A549 (cell line): Measurements from ENCODE around the gene CCDC185. TPM values are rescaled to one million over a fixed set of nuclear protein-coding genes. Genes with fewer than 3 reads are reported as not detected.

Source experiments
- ATAC-seq, 2 experiments: fragments of 200-7000 bp in 1 of 2; fragments of >200 bp in 1 of 2; cut with Nextera tagmentation in 1 of 2; cut with Tn5 transposase in 1 of 2; 3 replicates each; pipeline versions ENCODE4 v1.8.0 to v1.9.1; 2018 to 2020; ENCODE audit warnings: mild to moderate bottlenecking in 1 of 2, moderate library complexity in 1 of 2
- CTCF ChIA-PET: fragments of 300-600 bp; sonication (Branson Sonifier 250); formaldehyde crosslinking; extraction: SDS; loops from one replicate; lab custom pipeline; 2021; ENCODE audit warnings: antibody characterized with exemption, inconsistent platforms; lab: Yijun Ruan, JAX
- POLR2A ChIA-PET: fragments of 350-600 bp; formaldehyde crosslinking; extraction: SDS; loops from one replicate; lab custom pipeline; 2021; ENCODE audit warnings: antibody characterized with exemption, inconsistent platforms; lab: Yijun Ruan, JAX
- DNase-seq, 2 experiments: peaks; one replicate each; pipeline versions ENCODE4 v3.0.0 to v3.0.0-alpha.2; 2011 to 2016; ENCODE audit warnings: low read depth in 1 of 2, low spot score in 1 of 2
- FAIRE-seq: peaks from 2 replicates; lab custom pipeline; 2011; peaks lifted over from hg19 to GRCh38; lab: Jason Lieb, UNC
- H3K27ac ChIP-seq, 2 experiments: fragments of >200 bp; sonication (Bioruptor Twin); formaldehyde crosslinking; 3 replicates each; pipeline ENCODE4 v1.5.1; 2016 to 2017
- H3K4me1 ChIP-seq: fragments of >200 bp; sonication (Bioruptor Twin); formaldehyde crosslinking; 3 replicates; pipeline ENCODE4 v1.6.1; 2016
- H3K4me2 ChIP-seq: fragments of >200 bp; sonication (Bioruptor Twin); formaldehyde crosslinking; 3 replicates; pipeline ENCODE4 v1.6.1; 2016
- H3K4me3 ChIP-seq: fragments of >200 bp; sonication (Bioruptor Twin); formaldehyde crosslinking; 3 replicates; pipeline ENCODE4 v1.5.1; 2016
- H3K9me3 ChIP-seq: fragments of >200 bp; sonication (Bioruptor Twin); formaldehyde crosslinking; 3 replicates; pipeline ENCODE4 v1.6.1; 2016
- ATOH8 ChIP-seq: fragments of 250-450 bp; sonication (Bioruptor Pico); IDR thresholded peaks from 2 replicates; pipeline ENCODE4 v1.5.0; 2020; ENCODE audit warnings: low read depth, mild to moderate bottlenecking, moderate library complexity
- CBX8 ChIP-seq: fragments of 200-600 bp; sonication (generic); IDR thresholded peaks from 2 replicates; pipeline ENCODE4 v1.6.1; 2016
- CEBPB ChIP-seq, 2 experiments: fragments of >200 bp in 1 of 2; sonication (Bioruptor Twin) in 1 of 2; formaldehyde crosslinking in 1 of 2; IDR thresholded peaks; 2 replicates each; pipeline ENCODE4 v1.6.1; 2012 to 2016
- CHD2 ChIP-seq: fragments of 150-350 bp; IDR thresholded peaks from 2 replicates; pipeline ENCODE4 v1.6.1; 2014; ENCODE audit warnings: low read length; ENCODE audit not compliant: partially characterized antibody
- FOSB ChIP-seq: fragments of 250-450 bp; sonication (Bioruptor Pico); IDR thresholded peaks from 2 replicates; pipeline ENCODE4 v1.5.0; 2020; ENCODE audit warnings: mild to moderate bottlenecking, moderate library complexity
- FOSL2 ChIP-seq, 2 experiments: fragments of 450-650 bp in 1 of 2; fragments of >200 bp in 1 of 2; sonication (Bioruptor Twin) in 1 of 2; formaldehyde crosslinking; IDR thresholded peaks; 2 replicates each; pipeline versions ENCODE4 v1.5.0 to v1.6.1; 2016 to 2020; ENCODE audit warnings: mild to moderate bottlenecking in 1 of 2, moderate library complexity in 1 of 2
- HDAC2 ChIP-seq: fragments of 200-600 bp; sonication (generic); IDR thresholded peaks from 2 replicates; pipeline ENCODE4 v1.6.1; 2016
- HES2 ChIP-seq: fragments of >200 bp; sonication (Bioruptor Twin); formaldehyde crosslinking; IDR thresholded peaks from 2 replicates; pipeline ENCODE4 v1.6.1; 2016
- HMGXB4 ChIP-seq: fragments of 250-450 bp; sonication (Bioruptor Pico); IDR thresholded peaks from 2 replicates; pipeline ENCODE4 v1.5.0; 2021; ENCODE audit warnings: mild to moderate bottlenecking, moderate library complexity, borderline replicate concordance
- JUN ChIP-seq, 2 experiments: fragments of >200 bp; sonication (Bioruptor Twin); formaldehyde crosslinking; IDR thresholded peaks; 2 replicates in 1 of 2; 3 replicates in 1 of 2; pipeline ENCODE4 v1.6.1; 2016 to 2017
- KDM1A ChIP-seq: fragments of 200-600 bp; sonication (generic); IDR thresholded peaks from 2 replicates; pipeline ENCODE4 v1.6.1; 2016; ENCODE audit warnings: low read depth, mild to moderate bottlenecking
- KDM5A ChIP-seq: fragments of 200-600 bp; sonication (generic); IDR thresholded peaks from 2 replicates; pipeline ENCODE4 v1.6.1; 2016; ENCODE audit warnings: antibody characterized with exemption, mild to moderate bottlenecking
- MAFK ChIP-seq: fragments of 450-650 bp; IDR thresholded peaks from 2 replicates; pipeline ENCODE4 v1.6.1; 2014; ENCODE audit not compliant: partially characterized antibody
- NFE2L2 ChIP-seq: fragments of 150-350 bp; conservative IDR thresholded peaks from 2 replicates; pipeline ENCODE4 v1.6.1; 2014; ENCODE audit warnings: low read length
- NPAS2 ChIP-seq: fragments of 250-450 bp; sonication (Bioruptor Pico); IDR thresholded peaks from 2 replicates; pipeline ENCODE4 v1.8.0; 2022; ENCODE audit warnings: mild to moderate bottlenecking, moderate library complexity, borderline replicate concordance
- POLR2A ChIP-seq: IDR thresholded peaks from 2 replicates; pipeline ENCODE4 v1.6.1; 2012; ENCODE audit warnings: mild to moderate bottlenecking, low read length
- RCOR1 ChIP-seq: fragments of 150-350 bp; IDR thresholded peaks from 2 replicates; pipeline ENCODE4 v1.6.1; 2014; ENCODE audit warnings: antibody characterized with exemption, low read length, low read depth
- RFX5 ChIP-seq: fragments of 450-650 bp; IDR thresholded peaks from 2 replicates; pipeline ENCODE4 v1.7.1; 2014; ENCODE audit warnings: antibody characterized with exemption, mild to moderate bottlenecking, moderate library complexity
- RNF2 ChIP-seq: fragments of 200-600 bp; sonication (generic); IDR thresholded peaks from 2 replicates; pipeline ENCODE4 v1.6.1; 2016; ENCODE audit warnings: low read depth, mild to moderate bottlenecking, antibody characterized with exemption, moderate library complexity, borderline replicate concordance
- SREBF2 ChIP-seq: fragments of 450-650 bp; IDR thresholded peaks from 2 replicates; pipeline ENCODE4 v1.6.1; 2014; ENCODE audit warnings: mild to moderate bottlenecking, moderate library complexity
- ZFP36 ChIP-seq: fragments of 450-650 bp; IDR thresholded peaks from 2 replicates; pipeline ENCODE4 v1.6.1; 2014; ENCODE audit warnings: borderline replicate concordance; ENCODE audit not compliant: partially characterized antibody
- ZNF302 ChIP-seq: fragments of 250-450 bp; sonication (Bioruptor Pico); IDR thresholded peaks from 2 replicates; pipeline ENCODE4 v1.9.0; 2021; ENCODE audit warnings: inconsistent platforms, mild to moderate bottlenecking, moderate library complexity
- WGBS: methylation state at CpG from one replicate; pipeline ENCODE4 v1.1.6; 2017; ENCODE audit errors: missing lambda C conversion rate; 5-methylcytosine and 5-hydroxymethylcytosine counted together
- polyA plus RNA-seq, 4 experiments: library from polyadenylated mRNA; depleted of rRNA in 3 of 4; stranded (reverse); fragments of >200 nt; fragmentation: RNase III in 1 of 4; extraction: RNeasy Plus Mini Kit Qiagen cat#74134 plus additional on column Dnase treatment in 1 of 4; gene quantifications; 2 replicates in 3 of 4; 3 replicates in 1 of 4; pipeline ENCODE4 v1.2.3, GENCODE V29; 2011 to 2017
- TF ChIP-seq, protein P1 (sequence below): IDR thresholded peaks from 2 replicates; pipeline ENCODE4 v1.6.1; 2012

CCDC185 gene
- polyA plus RNA-seq, 2 of the 4 experiments (the other 2 are of a cell fraction) = 0.04 TPM; not detected in 1

GRCh38 chr1:223421676-223422075 lies 28.5 kb downstream of the CCDC185 start:
- no peak for FAIRE-seq

GRCh38 chr1:223422911-223423310 lies 29.7 kb downstream of the CCDC185 start:
- DNase-seq = no peak
- Histone ChIP-seq H3K4me3 (no peak overlapping the region), H3K4me1 (0 out of 3 replicates have a peak, but pooled peaks cover 1% of the 10 kb centered on the region), H3K9me3 (no peaks in the 10 kb centered on the region), H3K4me2 (no peak overlapping the region), H3K27ac (no peak overlapping the region)
- WGBS = 7% methylated on average over 1 of the region's 1 CpG
- no peak for FAIRE-seq
- ChIA-PET POLR2A (no interaction called here), CTCF (interaction anchor here (1.2 kb wide), 1 partner anchor 14 kb away, joined by 3 read pairs; no protein-coding TSS in a partner anchor)
- TF ChIP-seq HES2 (no peak), HDAC2 (no peak), KDM1A (no peak), CHD2 (no peak), NFE2L2 (no peak), RFX5 (no peak), ZNF302 (CRISPR knock-in tag) (no peak), ATOH8 (CRISPR knock-in tag) (no peak), MAFK (no peak), KDM5A (no peak), NPAS2 (no peak), SREBF2 (no peak), FOSB (CRISPR knock-in tag) (no peak), CBX8 (no peak), JUN (IDR thresholded peaks at IDR 0.05) (no peak), FOSL2 (IDR thresholded peaks at IDR 0.05) (no peak), FOSL2 (CRISPR knock-in tag; IDR thresholded peaks at IDR 0.05) (no peak), RNF2 (no peak), CEBPB (IDR thresholded peaks at IDR 0.05) (no peak), ZFP36 (no peak)
- TF ChIP-seq, protein P1, sequence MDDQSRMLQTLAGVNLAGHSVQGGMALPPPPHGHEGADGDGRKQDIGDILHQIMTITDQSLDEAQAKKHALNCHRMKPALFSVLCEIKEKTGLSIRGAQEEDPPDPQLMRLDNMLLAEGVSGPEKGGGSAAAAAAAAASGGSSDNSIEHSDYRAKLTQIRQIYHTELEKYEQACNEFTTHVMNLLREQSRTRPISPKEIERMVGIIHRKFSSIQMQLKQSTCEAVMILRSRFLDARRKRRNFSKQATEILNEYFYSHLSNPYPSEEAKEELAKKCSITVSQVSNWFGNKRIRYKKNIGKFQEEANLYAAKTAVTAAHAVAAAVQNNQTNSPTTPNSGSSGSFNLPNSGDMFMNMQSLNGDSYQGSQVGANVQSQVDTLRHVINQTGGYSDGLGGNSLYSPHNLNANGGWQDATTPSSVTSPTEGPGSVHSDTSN = no peak
- ATAC-seq = no peak

More at GRCh38 chr1:223421676-223422075, 28.5 kb downstream of the CCDC185 start:
- H3K27ac ChIP-seq = no peak overlapping the region
- ChIA-PET CTCF (no interaction called here), POLR2A (no interaction called here)
- H3K9me3 ChIP-seq = no peaks in the 10 kb centered on the region
- ATAC-seq (no peak), DNase-seq (no peak)
- TF ChIP-seq MAFK (peak; percentile 34), ATOH8 (CRISPR knock-in tag) (no peak)
- no peak overlapping the region for H3K4me2 ChIP-seq
- H3K4me3 ChIP-seq = no peak overlapping the region
- H3K4me1 ChIP-seq = peaks cover 10% of the 10 kb centered on the region
- 21% methylated on average over 2 of the region's 2 CpGs for WGBS

GRCh38 chr1:223423641-223424233 lies 30.5 kb downstream of the CCDC185 start:
- FAIRE-seq (no peak), DNase-seq (no peak), ATAC-seq (no peak)
- CTCF ChIA-PET = interaction anchor here (1.2 kb wide), 1 partner anchor 13 kb away, joined by 3 read pairs; no protein-coding TSS in a partner anchor
- H3K27ac ChIP-seq = no peak overlapping the region
- H3K4me3 ChIP-seq = no peak overlapping the region
- no peak for TF ChIP-seq POLR2A
- no peak for TF ChIP-seq HMGXB4 (CRISPR knock-in tag)
- TF ChIP-seq RCOR1 = no peak
- no peaks in the 10 kb centered on the region for H3K9me3 ChIP-seq
- no peaks in the 10 kb centered on the region for H3K4me1 ChIP-seq
- H3K4me2 ChIP-seq = no peak overlapping the region
- WGBS = 1% methylated on average over 4 of the region's 4 CpGs
- POLR2A ChIA-PET = no interaction called here
